Neural cell (in vitro differentiated cells): ENCODE measurements around the gene CLTRN. TPM values are rescaled to one million over a fixed set of nuclear protein-coding genes. Genes with fewer than 3 reads are reported as not detected.

ENCODE experiments used
- H2AFZ ChIP-seq: fragments of 200-600, 300-800 bp; sonication (generic), shearing (Covaris generic); 2 replicates; pipeline ENCODE4 v1.6.0; 2014; ENCODE audit warnings: low read depth, mild to moderate bottlenecking, antibody characterized with exemption, low read length, moderate library complexity
- H3F3A ChIP-seq: fragments of 200-600 bp; shearing (Covaris generic); 2 replicates; pipeline ENCODE4 v1.6.1; 2016; ENCODE audit warnings: mild to moderate bottlenecking, moderate library complexity, mixed read lengths, antibody characterized with exemption, low read length; ENCODE audit not compliant: insufficient read depth, poor library complexity, severe bottlenecking
- H3K27ac ChIP-seq: fragments of 200-600, 300-800 bp; sonication (generic), shearing (Covaris generic); 2 replicates; pipeline ENCODE4 v1.5.1; 2014; ENCODE audit warnings: mild to moderate bottlenecking, low read length, moderate library complexity
- H3K27me3 ChIP-seq: fragments of 300-800, 200-600 bp; sonication (generic), shearing (Covaris generic); 2 replicates; pipeline ENCODE4 v1.6.0; 2014; ENCODE audit warnings: mild to moderate bottlenecking, low read depth, low read length, moderate library complexity; ENCODE audit not compliant: insufficient read depth
- H3K36me3 ChIP-seq: fragments of 300-800, 200-600 bp; sonication (generic), shearing (Covaris generic); 2 replicates; pipeline ENCODE4 v1.5.1; 2014; ENCODE audit warnings: mild to moderate bottlenecking, antibody characterized with exemption, low read length, moderate library complexity; ENCODE audit not compliant: insufficient read depth
- H3K4me2 ChIP-seq: fragments of 300-800, 200-600 bp; sonication (generic), shearing (Covaris generic); 2 replicates; pipeline ENCODE4 v1.6.0; 2014; ENCODE audit warnings: mild to moderate bottlenecking, low read length
- H3K4me3 ChIP-seq: fragments of 300-800, 200-600 bp; sonication (generic), shearing (Covaris generic); 2 replicates; pipeline ENCODE4 v1.5.1; 2014; ENCODE audit warnings: mild to moderate bottlenecking, low read length, moderate library complexity
- H3K79me2 ChIP-seq: fragments of 200-600 bp; shearing (Covaris generic); replicated peaks from 2 replicates; pipeline ENCODE4 v1.6.0; 2014; ENCODE audit warnings: mild to moderate bottlenecking, low read length, moderate library complexity; ENCODE audit not compliant: insufficient read depth
- H3K9ac ChIP-seq: fragments of 300-800, 200-600 bp; sonication (generic), shearing (Covaris generic); 2 replicates; pipeline ENCODE4 v1.6.1; 2016; ENCODE audit warnings: mild to moderate bottlenecking, low read length, mixed read lengths
- H3K9me2 ChIP-seq: fragments of 200-600 bp; shearing (Covaris generic); 2 replicates; pipeline ENCODE4 v1.6.1; 2016; ENCODE audit warnings: mild to moderate bottlenecking, low read length, mixed read lengths; ENCODE audit not compliant: insufficient read depth
- H3K9me3 ChIP-seq: fragments of 200-600, 300-800 bp; sonication (generic), shearing (Covaris generic); 2 replicates; pipeline ENCODE4 v1.6.1; 2016; ENCODE audit warnings: mild to moderate bottlenecking, mixed run types, low read length, moderate library complexity, mixed read lengths
- H4K20me1 ChIP-seq: fragments of 200-600 bp; shearing (Covaris generic); 2 replicates; pipeline ENCODE4 v1.6.1; 2016; ENCODE audit warnings: mild to moderate bottlenecking, mixed run types; ENCODE audit not compliant: insufficient read depth
- EP300 ChIP-seq: fragments of 450-650 bp; conservative IDR thresholded peaks from 2 replicates; pipeline ENCODE4 v1.6.1; 2014; ENCODE audit warnings: antibody characterized with exemption, mild to moderate bottlenecking, moderate library complexity; ENCODE audit not compliant: poor library complexity, severe bottlenecking
- EZH2 ChIP-seq: fragments of 200-600, 300-800 bp; shearing (Covaris generic), sonication (generic); IDR thresholded peaks from 2 replicates; pipeline ENCODE4 v1.6.1; 2014; ENCODE audit warnings: antibody characterized with exemption, low read length, borderline replicate concordance, mild to moderate bottlenecking; ENCODE audit not compliant: insufficient read depth, poor library complexity, severe bottlenecking
- MXI1 ChIP-seq: fragments of 450-650 bp; conservative IDR thresholded peaks from 2 replicates; pipeline ENCODE4 v1.6.1; 2014; ENCODE audit warnings: antibody characterized with exemption, mild to moderate bottlenecking; ENCODE audit not compliant: poor library complexity, severe bottlenecking
- POLR2AphosphoS5 ChIP-seq: IDR thresholded peaks from 2 replicates; pipeline ENCODE4 v1.6.1; 2012
- RAD21 ChIP-seq: fragments of 450-650 bp; conservative IDR thresholded peaks from 2 replicates; pipeline ENCODE4 v1.6.1; 2014; ENCODE audit warnings: antibody characterized with exemption, mild to moderate bottlenecking, moderate library complexity
- SMC3 ChIP-seq: fragments of 450-650 bp; conservative IDR thresholded peaks from 2 replicates; pipeline ENCODE4 v1.6.1; 2014; ENCODE audit warnings: antibody characterized with exemption, mild to moderate bottlenecking, moderate library complexity; ENCODE audit not compliant: poor library complexity
- TAF1 ChIP-seq: IDR thresholded peaks from 2 replicates; pipeline ENCODE4 v1.6.1; 2012; ENCODE audit warnings: low read depth
- polyA plus RNA-seq: library from polyadenylated mRNA; depleted of rRNA; stranded (reverse); fragments of >200 nt; gene quantifications from 2 replicates; pipeline ENCODE4 v1.2.3, GENCODE V29; 2014
- TF ChIP-seq, protein P1 (sequence below): IDR thresholded peaks from 2 replicates; pipeline ENCODE4 v1.6.1; 2012; ENCODE audit warnings: borderline replicate concordance
- TF ChIP-seq, protein P2 (sequence below): fragments of 450-650 bp; IDR thresholded peaks from 2 replicates; pipeline ENCODE4 v1.5.1; 2014; ENCODE audit warnings: antibody characterized with exemption, mild to moderate bottlenecking, moderate library complexity; ENCODE audit not compliant: poor library complexity, severe bottlenecking

Gene CLTRN
- polyA plus RNA-seq, 1 donor from 2014 or later, result 2.2 TPM

DNA sequence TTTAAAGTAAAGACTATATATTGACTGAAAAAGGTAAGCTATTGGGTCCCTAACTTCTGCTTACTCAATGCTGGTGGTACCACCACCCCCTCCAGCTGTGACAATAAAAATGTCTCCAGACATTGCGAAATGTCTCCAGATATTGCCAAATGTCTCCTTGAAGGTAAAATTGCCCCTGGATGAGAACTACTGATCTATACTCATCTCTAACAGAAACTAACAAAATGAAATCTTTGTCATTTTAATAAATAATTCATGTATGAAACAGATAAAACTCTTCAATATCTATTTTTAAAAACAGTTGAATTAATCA is 20.1 kb downstream of the CLTRN start:
- Histone ChIP-seq H3K4me2 (no peak overlapping the region), H3K27me3 (no peaks in the 10 kb centered on the region), H4K20me1 (no peaks in the 10 kb centered on the region), H3F3A (no peaks in the 10 kb centered on the region), H3K9ac (no peak overlapping the region), H3K27ac (no peak overlapping the region), H3K79me2 (no peaks in the 10 kb centered on the region), H3K9me2 (no peaks in the 10 kb centered on the region), H3K4me3 (no peak overlapping the region), H2AFZ (no peak overlapping the region), H3K9me3 (no peaks in the 10 kb centered on the region), H3K36me3 (no peaks in the 10 kb centered on the region)
- TF ChIP-seq POLR2AphosphoS5 (no peak), SMC3 (no peak), TAF1 (no peak), EP300 (no peak), RAD21 (no peak), MXI1 (no peak), EZH2 (no peak)
- TF ChIP-seq, protein P1, sequence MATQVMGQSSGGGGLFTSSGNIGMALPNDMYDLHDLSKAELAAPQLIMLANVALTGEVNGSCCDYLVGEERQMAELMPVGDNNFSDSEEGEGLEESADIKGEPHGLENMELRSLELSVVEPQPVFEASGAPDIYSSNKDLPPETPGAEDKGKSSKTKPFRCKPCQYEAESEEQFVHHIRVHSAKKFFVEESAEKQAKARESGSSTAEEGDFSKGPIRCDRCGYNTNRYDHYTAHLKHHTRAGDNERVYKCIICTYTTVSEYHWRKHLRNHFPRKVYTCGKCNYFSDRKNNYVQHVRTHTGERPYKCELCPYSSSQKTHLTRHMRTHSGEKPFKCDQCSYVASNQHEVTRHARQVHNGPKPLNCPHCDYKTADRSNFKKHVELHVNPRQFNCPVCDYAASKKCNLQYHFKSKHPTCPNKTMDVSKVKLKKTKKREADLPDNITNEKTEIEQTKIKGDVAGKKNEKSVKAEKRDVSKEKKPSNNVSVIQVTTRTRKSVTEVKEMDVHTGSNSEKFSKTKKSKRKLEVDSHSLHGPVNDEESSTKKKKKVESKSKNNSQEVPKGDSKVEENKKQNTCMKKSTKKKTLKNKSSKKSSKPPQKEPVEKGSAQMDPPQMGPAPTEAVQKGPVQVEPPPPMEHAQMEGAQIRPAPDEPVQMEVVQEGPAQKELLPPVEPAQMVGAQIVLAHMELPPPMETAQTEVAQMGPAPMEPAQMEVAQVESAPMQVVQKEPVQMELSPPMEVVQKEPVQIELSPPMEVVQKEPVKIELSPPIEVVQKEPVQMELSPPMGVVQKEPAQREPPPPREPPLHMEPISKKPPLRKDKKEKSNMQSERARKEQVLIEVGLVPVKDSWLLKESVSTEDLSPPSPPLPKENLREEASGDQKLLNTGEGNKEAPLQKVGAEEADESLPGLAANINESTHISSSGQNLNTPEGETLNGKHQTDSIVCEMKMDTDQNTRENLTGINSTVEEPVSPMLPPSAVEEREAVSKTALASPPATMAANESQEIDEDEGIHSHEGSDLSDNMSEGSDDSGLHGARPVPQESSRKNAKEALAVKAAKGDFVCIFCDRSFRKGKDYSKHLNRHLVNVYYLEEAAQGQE, result no peak
- TF ChIP-seq, protein P2, sequence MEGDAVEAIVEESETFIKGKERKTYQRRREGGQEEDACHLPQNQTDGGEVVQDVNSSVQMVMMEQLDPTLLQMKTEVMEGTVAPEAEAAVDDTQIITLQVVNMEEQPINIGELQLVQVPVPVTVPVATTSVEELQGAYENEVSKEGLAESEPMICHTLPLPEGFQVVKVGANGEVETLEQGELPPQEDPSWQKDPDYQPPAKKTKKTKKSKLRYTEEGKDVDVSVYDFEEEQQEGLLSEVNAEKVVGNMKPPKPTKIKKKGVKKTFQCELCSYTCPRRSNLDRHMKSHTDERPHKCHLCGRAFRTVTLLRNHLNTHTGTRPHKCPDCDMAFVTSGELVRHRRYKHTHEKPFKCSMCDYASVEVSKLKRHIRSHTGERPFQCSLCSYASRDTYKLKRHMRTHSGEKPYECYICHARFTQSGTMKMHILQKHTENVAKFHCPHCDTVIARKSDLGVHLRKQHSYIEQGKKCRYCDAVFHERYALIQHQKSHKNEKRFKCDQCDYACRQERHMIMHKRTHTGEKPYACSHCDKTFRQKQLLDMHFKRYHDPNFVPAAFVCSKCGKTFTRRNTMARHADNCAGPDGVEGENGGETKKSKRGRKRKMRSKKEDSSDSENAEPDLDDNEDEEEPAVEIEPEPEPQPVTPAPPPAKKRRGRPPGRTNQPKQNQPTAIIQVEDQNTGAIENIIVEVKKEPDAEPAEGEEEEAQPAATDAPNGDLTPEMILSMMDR, result no peak

DNA sequence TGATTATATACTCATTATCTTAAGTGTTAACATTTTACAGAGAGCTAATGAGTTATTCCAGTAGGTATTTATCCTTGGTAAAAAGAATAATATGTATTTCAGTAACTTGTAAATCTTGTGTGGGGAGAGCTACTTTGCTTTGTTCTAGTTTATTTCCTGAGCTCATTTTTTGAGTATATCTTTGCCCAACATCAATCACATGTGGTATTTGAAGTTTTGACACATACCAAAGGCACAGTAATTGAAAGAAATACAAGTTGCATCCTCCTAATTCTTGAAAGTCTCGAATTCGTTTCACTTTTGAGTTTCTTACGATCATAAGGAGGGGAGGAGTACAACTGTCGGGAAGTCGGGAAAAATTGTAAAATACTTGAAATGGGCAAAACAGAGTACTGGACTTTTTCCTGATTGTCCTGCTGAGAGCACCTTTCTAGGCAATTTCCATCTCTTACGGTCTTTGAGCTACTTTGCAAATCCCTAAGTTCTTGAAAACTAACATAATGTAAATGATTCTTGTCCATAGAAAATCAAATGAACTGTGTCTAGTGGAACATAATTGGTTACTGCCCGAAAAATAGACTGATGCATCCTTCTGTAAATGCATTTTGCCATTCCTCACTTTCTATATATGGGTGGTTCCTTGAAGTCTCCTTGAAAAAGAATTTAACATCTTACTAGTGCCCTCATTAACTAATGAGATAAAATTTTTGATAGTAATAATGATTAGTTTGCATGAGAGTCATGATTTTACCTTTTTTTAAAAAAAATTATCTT is 20.6 kb downstream of the CLTRN start:
- no peaks in the 10 kb centered on the region for H4K20me1 ChIP-seq
- no peaks in the 10 kb centered on the region for H3F3A ChIP-seq
- H3K27ac ChIP-seq, result no peak overlapping the region
- H3K9ac ChIP-seq, result no peak overlapping the region
- no peaks in the 10 kb centered on the region for H3K27me3 ChIP-seq
- no peak for TF ChIP-seq SMC3
- TF ChIP-seq POLR2AphosphoS5, result no peak
- no peak for TF ChIP-seq EZH2
- TF ChIP-seq EP300, result no peak
- TF ChIP-seq, protein P1, result no peak
- TF ChIP-seq RAD21, result no peak
- TF ChIP-seq MXI1, result no peak
- H3K4me2 ChIP-seq, result no peak overlapping the region
- no peaks in the 10 kb centered on the region for H3K9me3 ChIP-seq
- no peak overlapping the region for H3K4me3 ChIP-seq
- no peaks in the 10 kb centered on the region for H3K79me2 ChIP-seq
- no peak overlapping the region for H2AFZ ChIP-seq
- H3K36me3 ChIP-seq, result no peaks in the 10 kb centered on the region
- H3K9me2 ChIP-seq, result no peaks in the 10 kb centered on the region
